ENCODE results near the gene EPYC.

GRCh38 chr12:90999966-91000365 is 4.8 kb downstream of the EPYC start:
- TF ChIP-seq CTCF (conservative IDR thresholded peaks at IDR 0.05) = no peak
- no peak for TF ChIP-seq EZH2 (IDR thresholded peaks at IDR 0.05; ENCODE audit: low read depth)
